WTC11 (cell line): ENCODE results near the gene ULK4. TPM values are rescaled to one million over a fixed set of nuclear protein-coding genes. Genes with fewer than 3 reads are reported as not detected.

Source experiments
- ATAC-seq: fragments of 200-7000 bp; cut with Tn5 transposase; 2 replicates; pipeline ENCODE4 v1.10.0; 2021; ENCODE audit warnings: mild to moderate bottlenecking, moderate library complexity
- CTCF ChIA-PET: fragments of 300-600 bp; sonication (Branson Sonifier 250); formaldehyde crosslinking; loops from one replicate; lab custom pipeline; 2021; ENCODE audit warnings: antibody characterized with exemption; lab: Charles Lee
- POLR2A ChIA-PET: fragments of 350-600 bp; sonication (Branson Sonifier 250); formaldehyde crosslinking; loops from one replicate; lab custom pipeline; 2021; ENCODE audit warnings: antibody characterized with exemption; lab: Charles Lee
- DNase-seq: peaks from one replicate; pipeline ENCODE4 v3.0.0; 2021; ENCODE audit warnings: low spot score
- H3K27ac Mint-ChIP-seq: 2 replicates; pipeline ENCODE4 v1.8.0; 2021; ENCODE audit warnings: mixed read lengths
- H3K27me3 Mint-ChIP-seq: 2 replicates; pipeline ENCODE4 v1.8.0; 2021; ENCODE audit warnings: low read depth, mild to moderate bottlenecking, moderate library complexity, mixed read lengths
- H3K36me3 Mint-ChIP-seq: 2 replicates; pipeline ENCODE4 v1.8.0; 2021; ENCODE audit warnings: mixed read lengths
- H3K4me1 Mint-ChIP-seq: 2 replicates; pipeline ENCODE4 v1.8.0; 2022; ENCODE audit warnings: mixed read lengths
- H3K4me3 Mint-ChIP-seq: 2 replicates; pipeline ENCODE4 v1.8.0; 2021; ENCODE audit warnings: mild to moderate bottlenecking, moderate library complexity, mixed read lengths
- H3K9me3 Mint-ChIP-seq: 2 replicates; pipeline ENCODE4 v1.8.0; 2021; ENCODE audit warnings: mixed read lengths
- ATF2 ChIP-seq: sonication (generic); formaldehyde crosslinking; IDR thresholded peaks from 2 replicates; pipeline ENCODE4 v1.8.1; 2022; ENCODE audit warnings: low read depth, missing genetic modification reagents, borderline replicate concordance
- CREM ChIP-seq: sonication (generic); formaldehyde crosslinking; IDR thresholded peaks from 2 replicates; pipeline ENCODE4 v1.8.1; 2022; ENCODE audit warnings: mild to moderate bottlenecking, missing genetic modification reagents, moderate library complexity
- E2F5 ChIP-seq: sonication (generic); formaldehyde crosslinking; IDR thresholded peaks from 2 replicates; pipeline ENCODE4 v1.8.1; 2022; ENCODE audit warnings: mild to moderate bottlenecking, moderate library complexity, missing genetic modification reagents
- ELF4 ChIP-seq: sonication (generic); formaldehyde crosslinking; IDR thresholded peaks from 2 replicates; pipeline ENCODE4 v1.8.1; 2022; ENCODE audit warnings: low read depth, mild to moderate bottlenecking, moderate library complexity, missing genetic modification reagents
- EMX1 ChIP-seq: fragments of 250-450 bp; sonication (Bioruptor Pico); IDR thresholded peaks from 2 replicates; pipeline ENCODE4 v1.8.0; 2021; ENCODE audit warnings: mild to moderate bottlenecking
- ESRRA ChIP-seq: sonication (generic); formaldehyde crosslinking; IDR thresholded peaks from 2 replicates; pipeline ENCODE4 v1.8.1; 2022; ENCODE audit warnings: mild to moderate bottlenecking, missing genetic modification reagents, borderline replicate concordance
- FOXP1 ChIP-seq: sonication (generic); formaldehyde crosslinking; IDR thresholded peaks from 2 replicates; pipeline ENCODE4 v1.8.0; 2022; ENCODE audit warnings: missing genetic modification reagents, mild to moderate bottlenecking, moderate library complexity, borderline replicate concordance
- IRF2 ChIP-seq: sonication (generic); formaldehyde crosslinking; IDR thresholded peaks from 2 replicates; pipeline ENCODE4 v1.8.0; 2022; ENCODE audit warnings: low read depth, missing genetic modification reagents, borderline replicate concordance
- JUN ChIP-seq: sonication (generic); formaldehyde crosslinking; IDR thresholded peaks from 2 replicates; pipeline ENCODE4 v1.8.0; 2023; ENCODE audit warnings: mild to moderate bottlenecking, missing genetic modification reagents
- MXD4 ChIP-seq: fragments of 250-450 bp; sonication (Bioruptor Pico); IDR thresholded peaks from 2 replicates; pipeline ENCODE4 v1.8.0; 2021; ENCODE audit warnings: mild to moderate bottlenecking, moderate library complexity, borderline replicate concordance
- NFATC4 ChIP-seq: fragments of 250-450 bp; sonication (Bioruptor Pico); IDR thresholded peaks from 2 replicates; pipeline ENCODE4 v1.9.0; 2021; ENCODE audit warnings: mild to moderate bottlenecking
- PRDM15 ChIP-seq: sonication (generic); formaldehyde crosslinking; IDR thresholded peaks from 2 replicates; pipeline ENCODE4 v1.8.0; 2022; ENCODE audit warnings: missing genetic modification reagents
- RELA ChIP-seq: sonication (generic); formaldehyde crosslinking; IDR thresholded peaks from 2 replicates; pipeline ENCODE4 v1.8.1; 2022; ENCODE audit warnings: missing genetic modification reagents, mild to moderate bottlenecking, borderline replicate concordance
- RORB ChIP-seq: fragments of 250-450 bp; sonication (Bioruptor Pico); IDR thresholded peaks from 2 replicates; pipeline ENCODE4 v1.9.0; 2021; ENCODE audit warnings: mild to moderate bottlenecking
- SOX15 ChIP-seq: fragments of 250-450 bp; sonication (Bioruptor Pico); IDR thresholded peaks from 2 replicates; pipeline ENCODE4 v1.9.0; 2021; ENCODE audit warnings: mild to moderate bottlenecking
- SP1 ChIP-seq: sonication (generic); formaldehyde crosslinking; conservative IDR thresholded peaks from 2 replicates; pipeline ENCODE4 v1.8.1; 2022; ENCODE audit warnings: missing genetic modification reagents
- ZNF219 ChIP-seq: sonication (generic); formaldehyde crosslinking; IDR thresholded peaks from 2 replicates; pipeline ENCODE4 v1.8.0; 2023; ENCODE audit warnings: missing genetic modification reagents, mild to moderate bottlenecking, borderline replicate concordance
- ZNF423 ChIP-seq: fragments of 250-450 bp; sonication (Bioruptor Pico); IDR thresholded peaks from 2 replicates; pipeline ENCODE4 v2.1.2; 2022; ENCODE audit warnings: mild to moderate bottlenecking, moderate library complexity
- total RNA-seq: library from RNA; stranded (reverse); gene quantifications from 3 replicates; pipeline ENCODE4 v1.2.3, GENCODE V29; 2021
- TF ChIP-seq, protein P1 (sequence below): sonication (generic); formaldehyde crosslinking; IDR thresholded peaks from 2 replicates; pipeline ENCODE4 v1.8.1; 2022; ENCODE audit warnings: mild to moderate bottlenecking, missing genetic modification reagents, moderate library complexity, borderline replicate concordance
- TF ChIP-seq, protein P2 (sequence below): fragments of 250-450 bp; sonication (Bioruptor Pico); IDR thresholded peaks from 2 replicates; pipeline ENCODE4 v1.9.0; 2021; ENCODE audit warnings: mild to moderate bottlenecking
- TF ChIP-seq, protein P3 (sequence below): sonication (generic); formaldehyde crosslinking; IDR thresholded peaks from 2 replicates; pipeline ENCODE4 v1.8.1; 2023; ENCODE audit warnings: mild to moderate bottlenecking, missing genetic modification reagents, moderate library complexity
- TF ChIP-seq, protein P4 (sequence below): sonication (generic); formaldehyde crosslinking; IDR thresholded peaks from 2 replicates; pipeline ENCODE4 v1.8.0; 2022; ENCODE audit warnings: mild to moderate bottlenecking, missing genetic modification reagents

ULK4 gene
- total RNA-seq, 1 experiment from 2014 or later: 9.2 TPM

DNA sequence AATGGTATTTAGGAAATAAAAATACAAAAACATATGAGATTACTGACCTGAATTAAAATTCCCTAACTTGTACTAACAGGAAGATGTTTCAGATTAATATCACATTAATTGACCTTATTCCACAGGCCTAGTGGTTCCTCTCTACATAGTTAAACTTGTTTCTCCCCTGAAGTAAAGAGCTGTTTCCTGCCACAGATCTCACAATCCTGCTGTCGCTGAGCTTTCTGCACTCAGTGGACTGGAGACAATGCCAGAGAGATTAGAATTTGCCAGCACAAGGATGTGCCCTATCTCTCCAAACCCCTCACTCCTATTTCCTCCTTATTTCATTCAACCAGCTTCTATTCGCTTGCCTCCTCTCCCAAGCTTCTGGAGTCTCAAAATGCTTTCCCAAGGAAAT lies 632.0 kb downstream of the ULK4 start:
- Mint-ChIP-seq H3K9me3 (no peaks in the 10 kb centered on the region), H3K4me1 (peaks cover 38% of the 10 kb centered on the region), H3K27me3 (no peaks in the 10 kb centered on the region)
- ATAC-seq: no peak
- CTCF ChIA-PET: no interaction called here
- no peak for TF ChIP-seq EMX1 (CRISPR knock-in tag)
- no peak for TF ChIP-seq ATF2 (CRISPR knock-in tag)
- TF ChIP-seq, protein P1, sequence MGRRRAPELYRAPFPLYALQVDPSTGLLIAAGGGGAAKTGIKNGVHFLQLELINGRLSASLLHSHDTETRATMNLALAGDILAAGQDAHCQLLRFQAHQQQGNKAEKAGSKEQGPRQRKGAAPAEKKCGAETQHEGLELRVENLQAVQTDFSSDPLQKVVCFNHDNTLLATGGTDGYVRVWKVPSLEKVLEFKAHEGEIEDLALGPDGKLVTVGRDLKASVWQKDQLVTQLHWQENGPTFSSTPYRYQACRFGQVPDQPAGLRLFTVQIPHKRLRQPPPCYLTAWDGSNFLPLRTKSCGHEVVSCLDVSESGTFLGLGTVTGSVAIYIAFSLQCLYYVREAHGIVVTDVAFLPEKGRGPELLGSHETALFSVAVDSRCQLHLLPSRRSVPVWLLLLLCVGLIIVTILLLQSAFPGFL (CRISPR knock-in tag): no peak
- no peak for TF ChIP-seq ZNF423 (CRISPR knock-in tag)
- no peak for TF ChIP-seq MXD4 (CRISPR knock-in tag)
- no peak for TF ChIP-seq IRF2 (CRISPR knock-in tag)
- TF ChIP-seq, protein P2, sequence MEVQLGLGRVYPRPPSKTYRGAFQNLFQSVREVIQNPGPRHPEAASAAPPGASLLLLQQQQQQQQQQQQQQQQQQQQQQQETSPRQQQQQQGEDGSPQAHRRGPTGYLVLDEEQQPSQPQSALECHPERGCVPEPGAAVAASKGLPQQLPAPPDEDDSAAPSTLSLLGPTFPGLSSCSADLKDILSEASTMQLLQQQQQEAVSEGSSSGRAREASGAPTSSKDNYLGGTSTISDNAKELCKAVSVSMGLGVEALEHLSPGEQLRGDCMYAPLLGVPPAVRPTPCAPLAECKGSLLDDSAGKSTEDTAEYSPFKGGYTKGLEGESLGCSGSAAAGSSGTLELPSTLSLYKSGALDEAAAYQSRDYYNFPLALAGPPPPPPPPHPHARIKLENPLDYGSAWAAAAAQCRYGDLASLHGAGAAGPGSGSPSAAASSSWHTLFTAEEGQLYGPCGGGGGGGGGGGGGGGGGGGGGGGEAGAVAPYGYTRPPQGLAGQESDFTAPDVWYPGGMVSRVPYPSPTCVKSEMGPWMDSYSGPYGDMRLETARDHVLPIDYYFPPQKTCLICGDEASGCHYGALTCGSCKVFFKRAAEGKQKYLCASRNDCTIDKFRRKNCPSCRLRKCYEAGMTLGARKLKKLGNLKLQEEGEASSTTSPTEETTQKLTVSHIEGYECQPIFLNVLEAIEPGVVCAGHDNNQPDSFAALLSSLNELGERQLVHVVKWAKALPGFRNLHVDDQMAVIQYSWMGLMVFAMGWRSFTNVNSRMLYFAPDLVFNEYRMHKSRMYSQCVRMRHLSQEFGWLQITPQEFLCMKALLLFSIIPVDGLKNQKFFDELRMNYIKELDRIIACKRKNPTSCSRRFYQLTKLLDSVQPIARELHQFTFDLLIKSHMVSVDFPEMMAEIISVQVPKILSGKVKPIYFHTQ: no peak
- TF ChIP-seq ELF4: no peak
- TF ChIP-seq, protein P3, sequence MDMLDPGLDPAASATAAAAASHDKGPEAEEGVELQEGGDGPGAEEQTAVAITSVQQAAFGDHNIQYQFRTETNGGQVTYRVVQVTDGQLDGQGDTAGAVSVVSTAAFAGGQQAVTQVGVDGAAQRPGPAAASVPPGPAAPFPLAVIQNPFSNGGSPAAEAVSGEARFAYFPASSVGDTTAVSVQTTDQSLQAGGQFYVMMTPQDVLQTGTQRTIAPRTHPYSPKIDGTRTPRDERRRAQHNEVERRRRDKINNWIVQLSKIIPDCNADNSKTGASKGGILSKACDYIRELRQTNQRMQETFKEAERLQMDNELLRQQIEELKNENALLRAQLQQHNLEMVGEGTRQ: no peak
- no peak for TF ChIP-seq RORB (CRISPR knock-in tag)
- TF ChIP-seq RELA (CRISPR knock-in tag): no peak
- no peak for TF ChIP-seq PRDM15 (CRISPR knock-in tag)
- no peak for TF ChIP-seq NFATC4 (CRISPR knock-in tag)
- TF ChIP-seq JUN: no peak
- no peak for TF ChIP-seq FOXP1
- no peak for TF ChIP-seq ZNF219
- no peak for TF ChIP-seq SP1 (CRISPR knock-in tag)
- TF ChIP-seq, all 79 proteins: peak for 0
- POLR2A ChIA-PET: no interaction called here
- H3K4me3 Mint-ChIP-seq: no peak overlapping the region
- DNase-seq: no peak
- H3K36me3 Mint-ChIP-seq: no peaks in the 10 kb centered on the region
- H3K27ac Mint-ChIP-seq: no peak overlapping the region

- Mint-ChIP-seq H3K36me3 (no peaks in the 10 kb centered on the region), H3K27ac (no peak overlapping the region), H3K4me3 (no peak overlapping the region), H3K9me3 (no peaks in the 10 kb centered on the region), H3K4me1 (peaks cover 37% of the 10 kb centered on the region), H3K27me3 (no peaks in the 10 kb centered on the region)
- ChIA-PET POLR2A (no interaction called here), CTCF (no interaction called here)
- DNase-seq (no peak), ATAC-seq (no peak)
- TF ChIP-seq, protein P4, sequence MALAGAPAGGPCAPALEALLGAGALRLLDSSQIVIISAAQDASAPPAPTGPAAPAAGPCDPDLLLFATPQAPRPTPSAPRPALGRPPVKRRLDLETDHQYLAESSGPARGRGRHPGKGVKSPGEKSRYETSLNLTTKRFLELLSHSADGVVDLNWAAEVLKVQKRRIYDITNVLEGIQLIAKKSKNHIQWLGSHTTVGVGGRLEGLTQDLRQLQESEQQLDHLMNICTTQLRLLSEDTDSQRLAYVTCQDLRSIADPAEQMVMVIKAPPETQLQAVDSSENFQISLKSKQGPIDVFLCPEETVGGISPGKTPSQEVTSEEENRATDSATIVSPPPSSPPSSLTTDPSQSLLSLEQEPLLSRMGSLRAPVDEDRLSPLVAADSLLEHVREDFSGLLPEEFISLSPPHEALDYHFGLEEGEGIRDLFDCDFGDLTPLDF (CRISPR knock-in tag): no peak
- TF ChIP-seq SOX15 (CRISPR knock-in tag): no peak
- TF ChIP-seq RELA (CRISPR knock-in tag): no peak
- no peak for TF ChIP-seq E2F5 (CRISPR knock-in tag)
- no peak for TF ChIP-seq CREM
- no peak for TF ChIP-seq ESRRA (CRISPR knock-in tag)
These were observed 633.0 kb downstream of the ULK4 start for GRCh38 chr3:41328926-41329325.
